ENCODE data around the gene DNM3. TPM values are rescaled to one million over a fixed set of nuclear protein-coding genes. Genes with fewer than 3 reads are reported as not detected.
A peak's percentile ranks its signal among the peaks of the same experiment; 100 is the strongest.

DNM3 gene
- total and polyA plus RNA-seq, 5 donors from 2014 or later: 0.76 to 5.5 (median 1.6) TPM

DNA sequence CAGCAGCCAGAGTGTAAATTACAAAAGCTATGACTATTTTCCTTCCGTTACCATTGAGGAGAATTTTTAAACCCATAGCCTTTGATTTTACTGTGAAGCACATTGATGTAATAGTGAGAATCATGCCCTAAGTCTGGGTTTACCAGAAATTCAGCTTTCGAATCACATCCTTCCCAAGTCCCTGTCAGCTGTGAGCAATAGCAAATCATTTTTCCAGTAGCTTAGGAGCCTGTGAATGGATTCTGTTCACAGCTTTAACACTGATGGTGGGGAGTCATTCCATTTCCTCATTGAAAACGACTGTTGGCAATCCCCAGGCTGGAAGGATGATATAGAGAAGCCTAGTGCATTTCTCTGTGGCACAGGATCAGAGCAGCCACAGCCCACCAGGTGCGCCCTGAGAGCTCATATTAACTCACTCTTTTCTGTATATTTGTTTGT is 497.0 kb downstream of the DNM3 start:
- H3K36me3 Mint-ChIP-seq: peaks cover 6% of the 10 kb centered on the region
- peak overlapping the region in 3 of 4 donors; percentile 21 to 40 (median 33) for H3K4me3 Mint-ChIP-seq
- no peaks in the 10 kb centered on the region for H3K27me3 ChIP-seq (ENCODE audit: control insufficient read depth, insufficient read depth, low read length)
- H3K4me3 ChIP-seq (ENCODE audit: low read depth, low read length): peak overlapping the region; percentile 46
- peaks cover 6% of the 10 kb centered on the region for H3K4me1 ChIP-seq (ENCODE audit: control insufficient read depth, insufficient read depth, low read length, poor library complexity, severe bottlenecking)
- ATAC-seq (ENCODE audit: low read depth in 2 of 2) (peak; percentile 28 to 45), DNase-seq (peak in 1 of 3 donors; percentile 58)
- no peaks in the 10 kb centered on the region for H3K36me3 ChIP-seq (ENCODE audit: control insufficient read depth, insufficient read depth, low read length)
- peaks cover 0 to 6% (median 0%) of the 10 kb centered on the region in 7 donors for H3K9me3 Mint-ChIP-seq
- peaks cover 3 to 45% (median 24%) of the 10 kb centered on the region in 4 donors for H3K4me1 Mint-ChIP-seq
- H3K27ac Mint-ChIP-seq: peak overlapping the region in 2 of 3 donors; percentile 20
- H3K9me3 ChIP-seq (ENCODE audit: control insufficient read depth in 2 of 2, low read length in 2 of 2): no peaks in the 10 kb centered on the region
- no peaks in the 10 kb centered on the region for H3K27me3 Mint-ChIP-seq
- H3K27ac ChIP-seq (ENCODE audit: insufficient read depth, low read length, poor library complexity, severe bottlenecking): no peak overlapping the region

DNA sequence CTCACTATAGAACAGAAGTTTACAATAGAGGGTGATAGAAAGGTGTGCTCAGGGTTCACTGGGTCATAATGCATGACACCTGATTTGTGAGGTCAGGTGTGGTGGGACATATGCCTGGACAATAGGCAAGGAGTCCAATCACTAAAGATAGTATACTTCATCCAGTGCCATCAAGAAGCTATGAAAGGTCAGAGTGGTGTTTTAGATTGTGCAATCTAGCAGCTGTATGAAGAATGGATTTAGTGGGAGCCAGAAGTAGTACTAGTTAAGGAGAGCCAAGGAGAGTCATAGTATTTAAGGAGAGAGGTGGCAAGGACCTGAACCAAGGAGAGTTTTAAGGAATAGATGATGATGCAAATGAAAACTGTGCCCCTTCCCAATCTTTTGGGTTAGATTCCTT is 498.5 kb downstream of the DNM3 start:
- no peak for DNase-seq
- peaks cover 6% of the 10 kb centered on the region for H3K36me3 Mint-ChIP-seq
- peaks cover 0 to 6% (median 0%) of the 10 kb centered on the region in 7 donors for H3K9me3 Mint-ChIP-seq
- H3K27me3 ChIP-seq (ENCODE audit: control insufficient read depth, insufficient read depth, low read length): no peaks in the 10 kb centered on the region
- no peaks in the 10 kb centered on the region for H3K36me3 ChIP-seq (ENCODE audit: control insufficient read depth, insufficient read depth, low read length)
- H3K4me1 ChIP-seq (ENCODE audit: control insufficient read depth, insufficient read depth, low read length, poor library complexity, severe bottlenecking): peaks cover 9% of the 10 kb centered on the region
- no peak for ATAC-seq (ENCODE audit: low read depth in 2 of 2)
- H3K27ac Mint-ChIP-seq: peak overlapping the region in 2 of 3 donors; percentile 4 to 56
- no peak overlapping the region for H3K4me3 Mint-ChIP-seq
- peaks cover 6 to 59% (median 31%) of the 10 kb centered on the region in 4 donors for H3K4me1 Mint-ChIP-seq
- H3K9me3 ChIP-seq (ENCODE audit: control insufficient read depth in 2 of 2, low read length in 2 of 2): no peaks in the 10 kb centered on the region
- no peak overlapping the region for H3K27ac ChIP-seq (ENCODE audit: insufficient read depth, low read length, poor library complexity, severe bottlenecking)
- H3K27me3 Mint-ChIP-seq: no peaks in the 10 kb centered on the region
- H3K4me3 ChIP-seq (ENCODE audit: low read depth, low read length): no peak overlapping the region

DNA sequence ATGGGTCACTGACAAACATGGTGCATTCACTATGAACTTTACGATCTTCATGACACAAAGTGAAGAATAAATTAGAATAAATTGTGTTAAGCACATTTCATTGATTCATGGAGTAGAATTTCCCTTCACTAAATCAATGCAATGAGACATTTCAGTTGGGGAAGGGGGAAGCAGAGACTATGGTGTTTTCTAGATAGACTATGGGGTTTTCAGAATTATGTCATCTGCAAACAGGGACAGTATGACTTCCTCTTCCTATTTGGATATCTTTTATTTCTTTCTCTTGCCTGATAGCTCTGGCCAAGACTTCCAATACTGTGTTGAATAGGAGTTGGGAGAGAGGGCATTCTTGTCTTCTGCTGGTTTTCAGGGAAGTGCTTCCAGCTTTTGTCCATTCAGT is 499.2 kb downstream of the DNM3 start:
- Histone ChIP-seq H3K4me3 (ENCODE audit: low read depth, low read length) (no peak overlapping the region), H3K27ac (ENCODE audit: insufficient read depth, low read length, poor library complexity, severe bottlenecking) (no peak overlapping the region), H3K4me1 (ENCODE audit: control insufficient read depth, insufficient read depth, low read length, poor library complexity, severe bottlenecking) (peaks cover 9% of the 10 kb centered on the region), H3K9me3 (ENCODE audit: control insufficient read depth in 2 of 2, low read length in 2 of 2) (no peaks in the 10 kb centered on the region), H3K36me3 (ENCODE audit: control insufficient read depth, insufficient read depth, low read length) (no peaks in the 10 kb centered on the region), H3K27me3 (ENCODE audit: control insufficient read depth, insufficient read depth, low read length) (no peaks in the 10 kb centered on the region)
- Mint-ChIP-seq H3K36me3 (peaks cover 6% of the 10 kb centered on the region), H3K27me3 (no peaks in the 10 kb centered on the region), H3K4me1 (peaks cover 6 to 59% (median 31%) of the 10 kb centered on the region in 4 donors), H3K9me3 (peaks cover 0 to 6% (median 1%) of the 10 kb centered on the region in 7 donors), H3K4me3 (no peak overlapping the region), H3K27ac (no peak overlapping the region)
- no peak for DNase-seq
- ATAC-seq (ENCODE audit: low read depth in 2 of 2): no peak

DNA sequence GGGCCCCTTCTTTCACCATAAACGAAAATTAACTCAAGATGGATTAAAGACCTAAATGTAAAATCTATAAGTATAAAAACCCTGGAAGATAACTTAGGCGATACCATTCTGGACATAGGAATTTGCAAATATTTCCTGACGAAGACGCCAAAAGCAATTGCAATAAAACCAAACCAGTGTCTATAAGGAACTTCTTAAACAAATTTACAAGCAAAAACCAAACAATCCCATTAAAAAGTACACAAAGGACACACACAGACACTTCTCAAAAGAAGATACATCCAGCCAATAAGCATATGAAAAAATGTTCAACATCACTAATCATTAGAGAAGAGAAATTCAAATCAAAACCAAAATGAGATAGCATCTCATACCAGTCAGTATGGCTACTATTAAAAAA is 500.4 kb downstream of the DNM3 start:
- ATAC-seq (ENCODE audit: low read depth in 2 of 2) (no peak), DNase-seq (no peak)
- H3K9me3 ChIP-seq (ENCODE audit: control insufficient read depth in 2 of 2, low read length in 2 of 2): peaks cover 0 to under 1% of the 10 kb centered on the region in 2 experiments
- peaks cover 11% of the 10 kb centered on the region for H3K36me3 Mint-ChIP-seq
- no peaks in the 10 kb centered on the region for H3K27me3 Mint-ChIP-seq
- peaks cover 0 to 11% (median 5%) of the 10 kb centered on the region in 7 donors for H3K9me3 Mint-ChIP-seq
- no peak overlapping the region for H3K27ac ChIP-seq (ENCODE audit: insufficient read depth, low read length, poor library complexity, severe bottlenecking)
- H3K4me1 Mint-ChIP-seq: peaks cover 6 to 64% (median 31%) of the 10 kb centered on the region in 4 donors
- no peak overlapping the region for H3K4me3 ChIP-seq (ENCODE audit: low read depth, low read length)
- no peaks in the 10 kb centered on the region for H3K27me3 ChIP-seq (ENCODE audit: control insufficient read depth, insufficient read depth, low read length)
- no peak overlapping the region for H3K4me3 Mint-ChIP-seq
- no peaks in the 10 kb centered on the region for H3K36me3 ChIP-seq (ENCODE audit: control insufficient read depth, insufficient read depth, low read length)
- H3K4me1 ChIP-seq (ENCODE audit: control insufficient read depth, insufficient read depth, low read length, poor library complexity, severe bottlenecking): peaks cover 9% of the 10 kb centered on the region
- peak overlapping the region in 1 of 3 donors; percentile 48 for H3K27ac Mint-ChIP-seq

DNA sequence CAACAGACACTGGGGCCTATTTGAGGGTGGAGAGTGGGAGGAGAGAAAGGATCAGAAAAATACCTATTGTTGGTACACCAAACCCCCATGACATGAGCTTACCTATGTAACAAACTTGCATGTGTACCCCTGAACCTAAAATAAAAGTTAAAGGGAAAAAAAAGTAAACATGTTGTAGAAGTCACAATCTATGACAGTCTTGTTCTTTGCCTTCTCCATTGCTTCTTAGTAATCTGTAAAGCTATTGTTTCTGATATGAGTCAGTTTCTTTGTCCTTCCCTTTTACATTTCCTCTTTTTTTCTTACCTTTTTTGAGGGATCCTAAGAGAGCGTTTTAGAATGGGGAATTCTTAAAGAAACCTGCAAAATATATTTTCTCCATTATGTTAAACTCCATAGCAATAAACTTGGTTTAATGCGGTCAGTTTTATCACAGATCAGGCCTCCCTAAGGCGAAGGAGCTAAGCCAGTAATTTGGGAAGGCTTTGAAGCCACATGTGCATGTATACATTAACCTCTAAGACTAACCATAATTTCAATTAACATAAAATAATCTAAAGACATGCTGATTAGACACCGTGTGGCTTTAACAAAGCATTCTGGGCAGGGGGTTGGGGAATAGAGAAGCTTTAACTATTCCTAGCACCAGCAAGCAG is 501.4 kb downstream of the DNM3 start:
- Histone ChIP-seq H3K27me3 (ENCODE audit: control insufficient read depth, insufficient read depth, low read length) (no peaks in the 10 kb centered on the region), H3K9me3 (ENCODE audit: control insufficient read depth in 2 of 2, low read length in 2 of 2) (peaks cover 5 to 8% of the 10 kb centered on the region in 2 experiments), H3K36me3 (ENCODE audit: control insufficient read depth, insufficient read depth, low read length) (no peaks in the 10 kb centered on the region), H3K4me3 (ENCODE audit: low read depth, low read length) (no peak overlapping the region), H3K4me1 (ENCODE audit: control insufficient read depth, insufficient read depth, low read length, poor library complexity, severe bottlenecking) (peaks cover 9% of the 10 kb centered on the region), H3K27ac (ENCODE audit: insufficient read depth, low read length, poor library complexity, severe bottlenecking) (no peak overlapping the region)
- peak overlapping the region in 1 of 3 donors; percentile 50 for H3K27ac Mint-ChIP-seq
- no peak overlapping the region for H3K4me3 Mint-ChIP-seq
- peaks cover 0 to 13% (median 7%) of the 10 kb centered on the region in 7 donors for H3K9me3 Mint-ChIP-seq
- ATAC-seq (ENCODE audit: low read depth in 2 of 2) (no peak), DNase-seq (no peak)
- H3K36me3 Mint-ChIP-seq: peaks cover 11% of the 10 kb centered on the region
- no peaks in the 10 kb centered on the region for H3K27me3 Mint-ChIP-seq
- peaks cover 6 to 64% (median 29%) of the 10 kb centered on the region in 4 donors for H3K4me1 Mint-ChIP-seq

DNA sequence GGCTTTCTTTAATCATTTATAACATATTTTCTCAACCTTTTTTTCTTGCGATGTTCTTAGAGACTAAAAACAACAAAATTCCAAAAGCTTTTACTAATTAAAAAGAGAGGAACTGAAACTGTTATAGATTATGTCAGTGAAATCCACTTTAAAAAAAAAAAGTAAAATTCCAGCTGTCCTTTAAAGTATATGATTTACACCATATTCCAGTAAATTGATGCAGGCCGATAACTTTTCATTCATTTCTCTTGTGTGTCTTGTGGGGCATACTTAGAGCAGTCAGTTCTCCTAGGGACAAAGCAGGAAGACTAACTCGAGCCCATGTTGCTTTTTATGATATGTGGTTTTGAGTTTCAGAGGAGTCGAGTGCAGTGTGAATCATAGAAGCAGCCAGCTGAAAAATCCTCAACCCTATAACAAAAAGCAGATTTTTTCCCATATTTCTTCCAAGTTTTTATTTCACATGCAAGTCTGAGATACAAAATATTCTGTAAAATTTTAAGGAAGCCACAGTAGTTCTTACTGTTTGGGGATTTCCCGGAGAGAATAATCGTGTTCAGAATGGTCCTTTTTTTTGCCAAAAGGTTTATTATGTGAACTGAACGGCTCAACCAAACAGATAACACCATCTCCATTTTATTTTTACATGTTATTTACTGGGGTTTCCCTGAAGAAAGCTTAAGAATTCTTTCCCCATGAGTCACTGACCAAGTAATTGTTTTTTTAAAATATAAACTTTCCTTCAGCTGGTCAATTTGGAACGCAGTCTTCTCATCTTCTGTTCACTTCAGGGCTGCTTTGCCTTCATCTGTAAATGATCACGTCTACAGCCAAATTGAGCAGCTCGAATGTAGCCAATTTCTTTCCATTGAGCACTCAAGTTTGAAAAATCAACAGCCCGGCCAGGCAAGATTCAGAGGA is 502.2 kb downstream of the DNM3 start:
- DNase-seq: no peak
- Mint-ChIP-seq H3K4me3 (no peak overlapping the region), H3K36me3 (peaks cover 11% of the 10 kb centered on the region), H3K27ac (peak overlapping the region; percentile 8 to 33 (median 10)), H3K4me1 (peaks cover 6 to 60% (median 24%) of the 10 kb centered on the region in 4 donors), H3K9me3 (peaks cover 0 to 15% (median 10%) of the 10 kb centered on the region in 7 donors), H3K27me3 (no peaks in the 10 kb centered on the region)
- Histone ChIP-seq H3K9me3 (ENCODE audit: control insufficient read depth in 2 of 2, low read length in 2 of 2) (peaks cover 5 to 8% of the 10 kb centered on the region in 2 experiments), H3K27me3 (ENCODE audit: control insufficient read depth, insufficient read depth, low read length) (no peaks in the 10 kb centered on the region), H3K27ac (ENCODE audit: insufficient read depth, low read length, poor library complexity, severe bottlenecking) (no peak overlapping the region), H3K4me1 (ENCODE audit: control insufficient read depth, insufficient read depth, low read length, poor library complexity, severe bottlenecking) (peaks cover 4% of the 10 kb centered on the region), H3K36me3 (ENCODE audit: control insufficient read depth, insufficient read depth, low read length) (no peaks in the 10 kb centered on the region), H3K4me3 (ENCODE audit: low read depth, low read length) (peak overlapping the region; percentile 16)
- no peak for ATAC-seq (ENCODE audit: low read depth in 2 of 2)

DNA sequence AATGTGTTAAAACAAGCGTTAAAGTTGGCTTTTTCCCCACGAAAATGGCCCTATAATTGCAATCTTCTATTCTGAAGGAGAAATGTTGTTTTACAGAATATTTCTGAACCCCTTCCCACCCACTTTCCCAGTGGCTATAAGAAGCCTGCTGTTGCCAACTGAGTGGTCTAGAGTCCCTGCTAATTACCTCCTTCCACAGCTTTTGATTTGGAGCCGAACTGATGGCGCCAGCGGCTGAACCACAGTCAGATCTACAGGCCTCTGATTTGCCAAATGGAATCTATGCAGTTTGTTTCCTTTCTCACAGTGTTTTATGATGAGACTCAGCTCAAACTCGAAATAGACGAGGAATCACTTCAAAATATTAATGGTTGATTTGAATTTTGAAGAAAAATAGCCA is 503.1 kb downstream of the DNM3 start:
- Mint-ChIP-seq H3K4me1 (peaks cover 6 to 50% (median 21%) of the 10 kb centered on the region in 4 donors), H3K9me3 (peaks cover 0 to 15% (median 10%) of the 10 kb centered on the region in 7 donors), H3K36me3 (peaks cover 11% of the 10 kb centered on the region), H3K27ac (peak overlapping the region in 1 of 3 donors; percentile 7), H3K27me3 (no peaks in the 10 kb centered on the region), H3K4me3 (no peak overlapping the region)
- Histone ChIP-seq H3K9me3 (ENCODE audit: control insufficient read depth in 2 of 2, low read length in 2 of 2) (peaks cover 5 to 8% of the 10 kb centered on the region in 2 experiments), H3K4me3 (ENCODE audit: low read depth, low read length) (no peak overlapping the region), H3K4me1 (ENCODE audit: control insufficient read depth, insufficient read depth, low read length, poor library complexity, severe bottlenecking) (peaks cover 4% of the 10 kb centered on the region), H3K36me3 (ENCODE audit: control insufficient read depth, insufficient read depth, low read length) (no peaks in the 10 kb centered on the region), H3K27me3 (ENCODE audit: control insufficient read depth, insufficient read depth, low read length) (no peaks in the 10 kb centered on the region), H3K27ac (ENCODE audit: insufficient read depth, low read length, poor library complexity, severe bottlenecking) (no peak overlapping the region)
- ATAC-seq (ENCODE audit: low read depth in 2 of 2) (no peak), DNase-seq (no peak)
